Measurements from ENCODE around the gene PHACTR1.

Gene PHACTR1

GRCh38 chr6:13001927-13002326 is 285.4 kb downstream of the PHACTR1 start:
- no peak for DNase-seq

DNA sequence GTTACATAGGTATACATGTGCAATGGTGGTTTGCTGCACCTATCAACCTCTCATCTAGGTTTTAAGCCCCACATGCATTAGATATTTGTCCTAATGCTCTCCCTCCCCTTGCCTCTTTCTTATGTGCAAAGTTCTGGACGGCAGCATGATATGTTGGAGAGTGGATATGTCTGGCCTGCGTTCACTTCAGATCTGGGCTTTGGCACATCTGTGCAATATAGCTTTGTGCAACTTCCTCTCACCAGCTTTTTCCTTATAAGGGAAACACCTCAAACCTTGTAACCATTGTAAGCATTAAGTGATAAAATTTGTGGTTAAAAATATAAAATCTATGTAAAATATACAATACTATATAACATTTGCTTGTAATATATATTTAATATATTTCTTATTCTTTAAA is 288.0 kb downstream of the PHACTR1 start:
- no peak for DNase-seq

DNA sequence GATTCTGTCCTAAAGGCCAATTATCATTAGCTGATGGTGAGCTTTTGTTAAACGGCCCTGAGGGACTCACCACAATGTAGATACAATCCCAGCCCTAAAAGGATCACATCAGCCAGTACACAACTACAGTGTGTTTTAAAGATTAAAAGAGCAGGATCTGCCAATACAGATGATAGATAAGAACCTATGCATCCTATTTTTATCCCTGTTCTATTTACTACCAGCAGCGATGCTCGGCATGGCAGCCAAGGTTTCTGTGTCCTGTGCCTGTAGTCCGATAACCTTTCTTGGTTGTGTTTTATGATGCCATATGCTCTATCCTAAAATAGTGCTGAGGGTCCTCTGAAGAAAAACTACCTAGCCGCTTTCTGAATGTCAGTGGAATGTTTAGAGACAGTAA is 289.4 kb downstream of the PHACTR1 start:
- no peak for DNase-seq

DNA sequence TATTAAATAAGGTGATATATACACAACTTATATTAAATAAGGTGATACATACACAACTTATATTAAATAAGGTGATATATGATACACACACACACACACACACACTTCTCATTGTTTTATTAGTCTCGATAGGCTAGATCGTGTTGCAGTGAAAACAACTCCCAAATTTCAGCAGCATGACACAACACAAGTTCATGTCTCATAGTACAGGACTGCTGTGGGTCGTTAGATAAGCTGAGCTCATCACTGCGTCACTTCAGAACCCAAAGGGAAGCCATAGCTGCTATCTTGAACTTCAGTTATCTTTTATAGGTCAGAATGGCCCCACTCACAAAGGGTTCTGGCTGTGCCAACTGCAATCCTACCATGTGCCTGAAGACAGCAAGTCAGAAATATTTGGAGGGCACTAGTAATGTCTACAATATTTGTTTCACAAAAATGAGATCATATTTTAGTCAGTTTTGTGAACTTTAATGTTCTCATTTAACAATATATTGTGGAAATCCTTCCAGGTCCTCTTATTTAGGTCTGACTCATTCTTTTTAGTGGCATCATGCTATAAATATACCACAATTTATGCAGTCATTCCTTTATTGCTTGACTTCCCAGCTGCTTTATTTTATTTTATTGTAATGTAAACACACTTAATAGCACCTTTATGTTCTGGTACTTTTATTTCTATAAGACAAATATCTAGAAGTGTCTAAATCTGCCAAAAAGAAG is 290.2 kb downstream of the PHACTR1 start:
- DNase-seq = no peak

- no peak for DNase-seq
Observed at GRCh38 chr6:13007744-13008143, 291.2 kb downstream of the PHACTR1 start.

DNA sequence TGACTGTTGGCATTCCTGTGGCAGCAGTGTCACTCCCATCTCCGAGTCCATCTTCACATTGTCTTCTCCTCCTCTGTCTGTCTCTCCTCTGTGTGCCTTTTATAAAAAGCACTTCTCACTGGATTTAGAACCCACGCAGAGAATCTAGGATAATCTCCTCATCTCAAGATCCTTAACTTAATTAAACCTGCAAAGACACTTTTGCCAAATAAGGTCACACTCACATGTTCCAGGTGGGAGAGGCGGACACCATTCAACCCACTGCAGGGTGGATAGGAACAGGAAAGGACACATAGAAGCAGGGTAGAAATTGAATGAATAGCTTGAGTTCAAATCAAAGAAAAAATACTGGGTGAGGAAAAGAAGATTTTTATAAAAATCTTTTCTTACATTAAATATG is 292.5 kb downstream of the PHACTR1 start:
- no peak for DNase-seq

- DNase-seq = no peak
Observed at GRCh38 chr6:13009461-13009860, 292.9 kb downstream of the PHACTR1 start.

DNA sequence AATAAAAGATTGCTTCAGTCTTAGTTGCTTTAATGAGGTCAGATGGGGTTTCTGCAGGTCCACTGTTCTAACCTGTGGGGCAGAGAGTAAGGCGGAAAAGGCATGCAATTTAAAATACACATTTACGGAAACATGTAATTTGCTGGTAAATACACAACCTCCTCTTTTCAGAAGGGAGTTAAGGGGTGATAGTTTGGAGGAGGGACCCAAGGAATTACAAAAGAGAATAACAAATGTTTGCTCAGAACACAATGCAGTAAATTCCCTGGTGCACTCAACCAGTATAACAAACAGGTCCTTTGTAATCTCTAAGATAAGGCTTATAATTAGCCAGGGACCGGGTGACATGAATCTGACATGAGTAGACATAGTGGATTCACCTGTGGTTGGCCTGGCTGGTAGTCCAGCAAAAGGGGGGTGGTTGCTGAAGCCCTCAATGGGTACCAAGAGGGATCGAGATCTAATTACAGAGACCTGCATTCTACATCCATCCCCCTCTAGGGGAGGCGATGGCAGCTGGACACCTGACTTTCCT is 295.1 kb downstream of the PHACTR1 start:
- no peak for DNase-seq

DNA sequence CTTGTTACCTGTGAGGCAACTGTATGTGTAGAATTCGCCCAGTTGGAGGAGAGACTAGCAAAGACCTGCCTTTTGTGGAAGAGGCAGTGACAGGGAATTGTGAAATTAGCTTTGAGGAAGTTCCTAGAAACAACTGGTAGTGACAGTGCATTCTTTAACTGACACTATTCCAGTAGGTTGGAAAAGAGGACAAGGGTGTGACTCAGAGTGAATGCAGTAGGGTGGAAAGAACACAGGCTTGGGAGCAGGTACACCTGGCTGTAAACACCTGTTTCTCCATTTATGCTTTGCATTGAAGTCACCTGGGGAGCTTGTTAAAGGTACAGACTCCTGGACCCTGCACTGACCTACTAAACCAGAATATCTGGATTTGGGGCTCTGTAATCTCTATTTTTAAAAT is 295.7 kb downstream of the PHACTR1 start:
- no peak for DNase-seq

DNA sequence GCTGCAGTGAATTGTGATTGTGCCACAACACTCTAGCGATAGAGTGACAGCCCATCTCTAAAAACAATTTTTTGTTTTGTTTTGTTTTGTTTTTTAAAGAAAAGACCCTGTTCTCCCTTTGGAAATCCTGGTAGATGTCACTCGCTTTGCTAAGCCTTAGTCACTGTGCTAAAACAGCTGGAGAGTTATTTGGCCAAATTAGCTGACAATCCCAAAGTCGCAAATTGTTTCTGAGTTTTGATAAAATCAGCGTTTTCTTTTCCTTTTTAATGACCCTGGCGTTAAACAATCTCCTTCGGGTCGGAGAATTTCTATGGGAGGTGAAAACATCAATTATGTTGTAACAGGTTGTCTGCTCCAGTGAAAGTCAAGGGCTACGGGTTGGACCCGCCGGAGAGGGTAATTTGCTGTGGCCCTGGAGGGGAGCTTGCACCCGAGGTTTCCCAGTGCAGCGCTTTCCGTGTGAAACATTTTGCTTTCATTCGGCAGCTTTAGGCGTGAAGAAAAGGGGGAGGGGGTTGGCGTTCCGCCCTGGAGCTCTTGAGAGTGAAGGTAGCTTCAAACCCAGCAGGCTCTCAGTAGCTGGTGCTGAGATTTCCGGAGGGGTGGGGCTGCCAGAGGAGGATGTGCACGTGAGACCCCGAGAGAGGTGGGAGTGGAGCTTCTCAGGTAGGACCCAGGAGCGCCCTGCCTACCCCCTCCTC is 296.6 kb downstream of the PHACTR1 start:
- no peak for DNase-seq

GRCh38 chr6:13013681-13014503 is 297.3 kb downstream of the PHACTR1 start:
- no peak for DNase-seq

- DNase-seq = no peak
Observed at GRCh38 chr6:13014504-13015378, 298.2 kb downstream of the PHACTR1 start.

DNA sequence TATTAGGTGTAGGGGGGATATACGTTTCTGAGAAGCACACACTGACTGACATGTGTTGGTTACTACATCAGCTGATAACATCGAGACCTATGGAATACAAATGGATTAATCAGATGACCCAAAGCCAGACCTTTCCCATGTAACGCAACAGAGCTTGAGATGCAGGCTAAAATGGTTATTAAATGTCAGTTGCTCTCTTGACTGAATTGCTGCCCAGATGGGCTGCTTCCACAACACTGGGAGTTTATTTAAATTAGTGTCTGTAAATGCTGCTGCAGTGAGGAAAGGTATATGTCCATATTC is 298.8 kb downstream of the PHACTR1 start:
- DNase-seq = no peak

DNA sequence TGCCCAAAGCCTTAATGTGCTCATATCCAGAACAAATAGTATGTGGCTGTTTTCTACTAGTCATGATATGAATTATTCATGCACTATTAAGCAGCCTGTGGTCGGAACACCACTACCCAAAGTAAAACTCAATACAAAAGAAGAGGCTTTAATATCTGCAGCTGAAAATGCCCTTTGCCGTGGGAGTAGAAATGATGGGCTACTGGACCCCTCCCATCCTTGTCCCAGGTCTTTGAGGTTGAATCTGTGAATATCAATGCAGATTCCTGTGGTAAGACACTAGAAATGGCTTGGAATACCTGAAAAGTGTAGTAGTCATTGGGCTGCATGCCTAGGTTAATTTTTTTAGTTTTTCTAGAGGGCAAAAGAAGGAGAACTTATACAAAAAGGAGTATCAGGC is 308.0 kb downstream of the PHACTR1 start:
- DNase-seq = no peak

GRCh38 chr6:13025893-13026499 is 309.4 kb downstream of the PHACTR1 start:
- no peak for DNase-seq

DNA sequence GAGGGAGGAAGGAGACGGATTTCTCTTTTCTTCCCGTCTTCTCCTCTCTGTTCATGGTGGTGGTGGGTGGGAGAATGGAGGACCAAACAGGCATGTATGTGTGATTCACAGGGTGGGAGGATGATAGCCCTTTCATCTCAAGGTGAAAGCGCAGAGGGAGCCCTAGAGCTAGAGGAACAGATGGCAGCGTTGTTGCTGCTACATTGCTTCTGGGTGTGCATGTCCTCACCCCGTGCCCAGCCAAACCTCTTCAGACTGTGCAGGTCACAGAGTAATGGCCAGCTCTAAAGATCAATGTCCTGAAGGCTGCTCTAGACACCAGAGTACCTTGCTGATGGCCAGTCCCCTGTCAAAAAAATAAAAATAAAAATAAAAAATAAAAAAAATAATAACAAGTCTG is 310.0 kb downstream of the PHACTR1 start:
- no peak for DNase-seq

- DNase-seq = no peak
Observed at GRCh38 chr6:13027207-13027606, 310.6 kb downstream of the PHACTR1 start.

GRCh38 chr6:13030396-13030795 is 313.8 kb downstream of the PHACTR1 start:
- no peak for DNase-seq

GRCh38 chr6:13032566-13032965 is 316.0 kb downstream of the PHACTR1 start:
- no peak for DNase-seq

GRCh38 chr6:13033145-13033544 is 316.6 kb downstream of the PHACTR1 start:
- no peak for DNase-seq

- no peak for DNase-seq
Observed at GRCh38 chr6:13034316-13034715, 317.7 kb downstream of the PHACTR1 start.

GRCh38 chr6:13035606-13036005 is 319.0 kb downstream of the PHACTR1 start:
- no peak for DNase-seq

Data from CD4-positive, alpha-beta T cell treated with Interleukin-17A for 1 hour (primary cell).